Right hindlimb (tissue), 1 donor: ENCODE results near the gene TMEM271.
"Not testable (repeated sequence)": the region's sequence is repeated elsewhere in the genome, so short reads cannot be mapped to it uniquely, and the experiment has no call there.

Experiments
- DNase-seq: peaks from one replicate; pipeline ENCODE4 v3.0.0-alpha.2; 2018

TMEM271 gene

GRCh38 chr4:578451-579443, 2.7 kb upstream of the TMEM271 start:
- DNase-seq = no peak

GRCh38 chr4:577499-578450, 1.7 kb upstream of the TMEM271 start:
- DNase-seq = no peak

- no peak for DNase-seq
Observed at GRCh38 chr4:576991-577498, 950 bp upstream of the TMEM271 start.

GRCh38 chr4:575281-576141, 584 bp downstream of the TMEM271 start:
- peak; percentile 71 for DNase-seq

- no peak for DNase-seq
Observed at GRCh38 chr4:574346-575161, 1.5 kb downstream of the TMEM271 start.

- DNase-seq = no peak
Observed at GRCh38 chr4:573122-573892, 2.8 kb downstream of the TMEM271 start.

- DNase-seq = no peak
Observed at GRCh38 chr4:572594-572993, 3.5 kb downstream of the TMEM271 start.

GRCh38 chr4:571838-572572, 4.1 kb downstream of the TMEM271 start:
- no peak for DNase-seq

GRCh38 chr4:570754-571153, 5.3 kb downstream of the TMEM271 start:
- DNase-seq = no peak

GRCh38 chr4:569958-570667, 6.0 kb downstream of the TMEM271 start:
- DNase-seq = no peak

GRCh38 chr4:568962-569361, 7.1 kb downstream of the TMEM271 start:
- no peak for DNase-seq

- no peak for DNase-seq
Observed at GRCh38 chr4:568351-568652, 7.8 kb downstream of the TMEM271 start.

GRCh38 chr4:567457-568350, 8.4 kb downstream of the TMEM271 start:
- no peak for DNase-seq

- no peak for DNase-seq
Observed at GRCh38 chr4:566508-567295, 9.4 kb downstream of the TMEM271 start.

- no peak for DNase-seq
Observed at GRCh38 chr4:566035-566434, 10.1 kb downstream of the TMEM271 start.

- not testable (repeated sequence) for DNase-seq
Observed at GRCh38 chr4:565614-566013, 10.5 kb downstream of the TMEM271 start.

- not testable (repeated sequence) for DNase-seq
Observed at GRCh38 chr4:562458-562857, 13.6 kb downstream of the TMEM271 start.
